IPS-20b (cell line): Measurements from ENCODE around the gene KCNG4.

Experiments used
- H3K27ac ChIP-seq: one replicate; pipeline ENCODE4 v1.5.1; 2013; ENCODE audit warnings: low read length
- H3K27me3 ChIP-seq: 2 replicates; pipeline ENCODE4 v1.6.1; 2013; ENCODE audit warnings: mild to moderate bottlenecking, low read length, inconsistent platforms; ENCODE audit not compliant: insufficient read depth
- H3K36me3 ChIP-seq: 2 replicates; pipeline ENCODE4 v1.6.1; 2013; ENCODE audit warnings: low read depth, mild to moderate bottlenecking, inconsistent platforms, low read length, moderate library complexity; ENCODE audit not compliant: insufficient read depth
- H3K4me1 ChIP-seq: 2 replicates; pipeline ENCODE4 v1.6.1; 2013; ENCODE audit warnings: mild to moderate bottlenecking, control low read depth, inconsistent platforms, low read length, moderate library complexity; ENCODE audit not compliant: insufficient read depth
- H3K4me3 ChIP-seq: 2 replicates; pipeline ENCODE4 v1.5.1; 2013; ENCODE audit warnings: mild to moderate bottlenecking, low read length, inconsistent platforms
- H3K9ac ChIP-seq: 2 replicates; pipeline ENCODE4 v1.6.1; 2013; ENCODE audit warnings: low read depth, mild to moderate bottlenecking, inconsistent platforms, low read length, moderate library complexity
- H3K9me3 ChIP-seq: 2 replicates; pipeline ENCODE4 v1.6.1; 2013; ENCODE audit warnings: mild to moderate bottlenecking, low read depth, low read length, inconsistent platforms; ENCODE audit not compliant: insufficient read depth

Gene KCNG4

DNA sequence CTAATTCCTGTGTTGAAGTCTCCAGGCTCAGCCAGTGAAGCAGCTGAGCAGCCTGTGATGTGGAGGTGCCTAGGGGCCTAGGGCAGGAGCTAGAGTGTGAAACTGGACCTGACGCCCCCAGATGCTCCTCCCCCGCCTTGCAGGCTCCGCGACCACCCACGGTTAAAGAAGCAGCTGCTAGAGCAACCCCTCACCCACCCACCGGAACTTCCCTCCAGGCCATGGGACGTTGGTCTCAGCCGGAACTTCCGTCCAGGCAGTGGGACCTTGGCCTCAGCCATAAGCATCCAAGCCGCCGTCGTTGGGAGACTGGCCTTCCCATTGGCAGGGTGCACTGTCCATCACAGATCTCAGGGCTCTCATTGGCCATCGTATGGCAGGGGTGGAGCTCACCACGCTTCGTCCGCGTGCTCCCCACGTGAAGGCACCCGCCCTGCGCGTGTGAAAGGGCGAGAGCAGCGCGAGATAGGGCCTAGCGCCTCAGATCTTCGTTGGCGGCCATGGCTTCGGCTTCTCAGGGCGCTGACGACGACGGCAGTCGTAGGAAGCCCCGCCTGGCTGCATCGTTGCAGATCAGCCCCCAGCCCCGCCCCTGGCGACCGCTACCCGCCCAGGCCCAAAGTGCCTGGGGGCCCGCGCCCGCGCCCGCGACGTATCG, 49.0 kb downstream of the KCNG4 start, which contains the start of gene ADAD2:
Gene ADAD2 (plus strand): TSS at position 427 of the 658 bp plus-strand sequence. CDS start 74 bp downstream, at position 501.
- H3K9me3 ChIP-seq: no peaks in the 10 kb centered on the region
- H3K9ac ChIP-seq: no peak within 1 kb of the TSS
- H3K4me3 ChIP-seq: no peak within 1 kb of the TSS
- no peaks in the 10 kb centered on the region for H3K36me3 ChIP-seq
- no peaks in the 10 kb centered on the region for H3K4me1 ChIP-seq
- H3K27me3 ChIP-seq: no peaks in the 10 kb centered on the region
- H3K27ac ChIP-seq: no peak within 1 kb of the TSS

GRCh38 chr16:84186685-84187437, 53.0 kb downstream of the KCNG4 start, which contains the start of gene TAF1C:
Gene TAF1C, minus strand, starts transcription at chr16:84187057. Its CDS starts 2,069 bp downstream, at chr16:84184988.
- peak within 1 kb of the TSS; percentile 94 for H3K9ac ChIP-seq
- H3K4me1 ChIP-seq: no peaks in the 10 kb centered on the region
- H3K27ac ChIP-seq: peak within 1 kb of the TSS; percentile 42
- H3K4me3 ChIP-seq: peak within 1 kb of the TSS; percentile 95
- H3K36me3 ChIP-seq: peaks cover 30% of the 10 kb centered on the region
- H3K27me3 ChIP-seq: no peaks in the 10 kb centered on the region
- no peaks in the 10 kb centered on the region for H3K9me3 ChIP-seq

DNA sequence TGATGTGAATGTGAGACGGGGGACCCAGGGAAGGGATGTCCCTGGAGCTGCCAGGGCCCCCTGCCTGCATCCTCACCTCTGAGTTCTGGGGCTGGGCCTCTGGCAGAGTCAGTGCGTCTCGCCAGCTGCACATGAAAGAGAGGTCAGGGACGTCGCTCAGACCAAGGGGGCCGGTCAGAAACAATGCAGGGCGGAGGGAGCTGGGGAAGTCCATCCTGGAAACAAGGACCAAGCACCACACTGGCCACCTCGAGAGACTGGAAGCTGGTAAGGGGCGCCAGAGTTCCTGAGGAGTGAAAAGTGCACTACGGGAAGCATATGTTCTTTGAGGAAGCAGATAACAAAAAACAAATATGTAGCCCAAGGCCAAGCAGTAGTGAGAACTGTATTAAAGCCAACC, 55.0 kb downstream of the KCNG4 start:
- H3K36me3 ChIP-seq: peaks cover 48% of the 10 kb centered on the region
- H3K27ac ChIP-seq: no peak overlapping the region
- H3K9ac ChIP-seq: no peak overlapping the region
- H3K27me3 ChIP-seq: no peaks in the 10 kb centered on the region
- no peaks in the 10 kb centered on the region for H3K9me3 ChIP-seq
- H3K4me1 ChIP-seq: no peaks in the 10 kb centered on the region
- H3K4me3 ChIP-seq: no peak overlapping the region

- H3K9ac ChIP-seq: no peak overlapping the region
- H3K4me3 ChIP-seq: no peak overlapping the region
- H3K27me3 ChIP-seq: no peaks in the 10 kb centered on the region
- peaks cover 54% of the 10 kb centered on the region for H3K36me3 ChIP-seq
- no peak overlapping the region for H3K27ac ChIP-seq
- no peaks in the 10 kb centered on the region for H3K9me3 ChIP-seq
- no peaks in the 10 kb centered on the region for H3K4me1 ChIP-seq
Measured at GRCh38 chr16:84183911-84184591, 55.8 kb downstream of the KCNG4 start.

DNA sequence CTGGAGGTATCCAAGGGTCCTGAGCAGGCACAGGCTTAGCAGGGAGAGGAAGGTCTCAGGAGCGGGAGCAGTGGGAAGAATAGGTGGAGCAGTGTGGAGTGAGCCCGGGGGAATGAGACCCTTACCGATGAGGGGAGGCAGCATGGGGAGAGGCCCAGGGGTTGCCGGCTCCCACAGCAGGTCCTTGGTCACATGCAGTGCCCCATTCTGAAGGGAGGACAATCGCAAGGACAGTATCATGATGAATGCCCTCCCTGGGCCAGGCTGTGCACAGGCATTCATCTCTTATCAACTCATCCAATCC, 56.3 kb downstream of the KCNG4 start:
- H3K36me3 ChIP-seq: peaks cover 60% of the 10 kb centered on the region
- H3K4me1 ChIP-seq: no peaks in the 10 kb centered on the region
- H3K9me3 ChIP-seq: no peaks in the 10 kb centered on the region
- H3K27me3 ChIP-seq: no peaks in the 10 kb centered on the region
- H3K9ac ChIP-seq: no peak overlapping the region
- no peak overlapping the region for H3K4me3 ChIP-seq
- no peak overlapping the region for H3K27ac ChIP-seq

DNA sequence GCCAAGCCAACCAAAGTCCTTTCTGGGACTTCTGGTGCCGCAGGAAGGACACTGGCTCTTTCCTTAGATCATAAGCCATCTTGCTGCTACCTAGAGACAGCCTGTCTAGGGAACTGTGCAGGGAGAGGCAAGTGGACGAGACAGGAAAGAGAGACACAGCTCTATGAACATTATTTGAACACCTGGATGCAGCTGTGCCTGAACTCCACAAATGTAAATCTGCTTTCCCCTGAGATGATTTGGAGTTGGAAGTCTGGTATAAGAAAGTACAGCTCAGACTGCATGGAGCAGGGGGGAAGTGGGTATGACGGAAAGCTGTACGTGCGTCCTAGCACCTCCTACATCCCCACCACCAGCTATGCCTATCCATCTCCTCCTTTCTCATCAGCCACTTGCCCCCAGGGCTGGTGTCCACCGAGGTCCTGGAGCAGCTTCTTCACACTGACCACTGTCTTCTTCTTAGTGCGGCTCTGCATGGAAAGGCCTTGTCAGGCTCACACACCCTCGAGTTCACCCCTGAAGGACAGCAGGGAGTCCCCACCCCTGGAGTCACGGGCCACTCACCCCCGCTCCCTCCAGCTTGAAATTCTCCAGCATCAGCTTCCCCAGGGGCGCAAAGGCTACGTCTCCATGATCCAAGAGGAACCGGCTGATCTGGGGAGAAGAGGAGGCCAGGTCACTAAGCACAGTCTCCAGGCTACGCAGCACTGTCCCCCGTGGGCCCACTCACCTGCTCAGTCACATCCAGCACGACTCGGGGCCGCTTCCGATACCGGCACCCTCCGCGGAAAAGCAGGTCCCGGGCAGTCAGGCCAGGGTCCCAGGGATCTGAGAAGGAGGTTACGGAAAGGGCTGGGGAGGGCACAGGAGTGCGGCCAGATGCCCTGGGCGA, 56.9 kb downstream of the KCNG4 start:
- Histone ChIP-seq H3K27me3 (no peaks in the 10 kb centered on the region), H3K9me3 (no peaks in the 10 kb centered on the region), H3K4me1 (no peaks in the 10 kb centered on the region), H3K4me3 (no peak overlapping the region), H3K27ac (no peak overlapping the region), H3K9ac (no peak overlapping the region), H3K36me3 (peaks cover 66% of the 10 kb centered on the region)

GRCh38 chr16:84182104-84182503, 57.7 kb downstream of the KCNG4 start:
- Histone ChIP-seq H3K4me1 (no peaks in the 10 kb centered on the region), H3K36me3 (peaks cover 69% of the 10 kb centered on the region), H3K27ac (no peak overlapping the region), H3K9ac (no peak overlapping the region), H3K4me3 (no peak overlapping the region), H3K27me3 (no peaks in the 10 kb centered on the region), H3K9me3 (no peaks in the 10 kb centered on the region)

- Histone ChIP-seq H3K27ac (no peak overlapping the region), H3K9me3 (no peaks in the 10 kb centered on the region), H3K36me3 (peaks cover 69% of the 10 kb centered on the region), H3K4me3 (no peak overlapping the region), H3K27me3 (no peaks in the 10 kb centered on the region), H3K4me1 (no peaks in the 10 kb centered on the region), H3K9ac (no peak overlapping the region)
Measured at GRCh38 chr16:84181144-84181915, 58.5 kb downstream of the KCNG4 start.

DNA sequence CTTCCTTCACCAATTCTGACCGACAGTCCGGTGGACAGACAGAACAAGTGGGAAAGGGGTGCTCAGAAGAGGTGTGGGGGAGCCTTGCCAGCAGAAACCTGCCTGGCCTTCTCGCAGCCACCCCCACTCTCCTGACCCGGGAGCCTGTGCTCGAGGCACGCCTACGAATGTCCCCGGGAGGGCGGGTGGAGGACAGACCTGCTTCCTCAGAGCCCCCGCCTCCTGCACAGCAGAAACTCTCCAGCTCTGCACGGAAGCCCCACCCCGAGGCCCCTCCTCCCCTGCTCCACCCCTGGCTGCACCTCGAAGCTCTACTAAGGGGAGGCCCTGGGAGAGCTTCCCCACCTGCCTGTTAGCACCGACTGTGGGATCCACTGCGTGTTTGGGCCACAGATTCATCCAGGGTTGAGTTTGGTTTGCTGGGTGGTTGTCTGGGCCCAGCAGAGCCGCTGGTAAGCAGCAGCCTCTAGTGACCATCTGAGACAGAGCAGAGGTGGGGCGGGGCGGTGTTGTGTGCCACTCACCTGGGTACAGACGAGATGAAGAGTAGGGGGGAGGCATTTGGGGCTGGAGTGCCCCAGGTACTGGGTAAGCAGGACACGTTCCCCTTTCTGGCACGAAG, 59.2 kb downstream of the KCNG4 start:
- no peak overlapping the region for H3K27ac ChIP-seq
- peaks cover 69% of the 10 kb centered on the region for H3K36me3 ChIP-seq
- no peaks in the 10 kb centered on the region for H3K27me3 ChIP-seq
- no peaks in the 10 kb centered on the region for H3K4me1 ChIP-seq
- H3K9me3 ChIP-seq: no peaks in the 10 kb centered on the region
- no peak overlapping the region for H3K9ac ChIP-seq
- no peak overlapping the region for H3K4me3 ChIP-seq

GRCh38 chr16:84179612-84180320, 60.0 kb downstream of the KCNG4 start:
- no peaks in the 10 kb centered on the region for H3K27me3 ChIP-seq
- peaks cover 68% of the 10 kb centered on the region for H3K36me3 ChIP-seq
- H3K4me3 ChIP-seq: no peak overlapping the region
- H3K9ac ChIP-seq: no peak overlapping the region
- H3K27ac ChIP-seq: no peak overlapping the region
- no peaks in the 10 kb centered on the region for H3K4me1 ChIP-seq
- no peaks in the 10 kb centered on the region for H3K9me3 ChIP-seq
